SU-DHL-6 (cell line): ENCODE data around the gene ANO2.

Experiments used
- H2AFZ ChIP-seq: fragments of 200-600 bp; sonication (generic); 2 replicates; pipeline ENCODE4 v1.6.1; 2014; ENCODE audit warnings: low read depth, mild to moderate bottlenecking, moderate library complexity, mixed read lengths, antibody characterized with exemption, low read length; ENCODE audit not compliant: severe bottlenecking
- H3F3A ChIP-seq: fragments of 200-600 bp; shearing (Covaris generic); 2 replicates; pipeline ENCODE4 v1.6.0; 2016; ENCODE audit warnings: antibody characterized with exemption, mild to moderate bottlenecking; ENCODE audit not compliant: insufficient read depth
- H3K27ac ChIP-seq: fragments of 200-600 bp; sonication (generic); 2 replicates; pipeline ENCODE4 v1.5.1; 2016; ENCODE audit warnings: low read depth, mild to moderate bottlenecking, low read length, moderate library complexity, mixed read lengths
- H3K27me3 ChIP-seq: fragments of 200-600 bp; sonication (generic), shearing (Covaris generic); 2 replicates; pipeline ENCODE4 v1.6.0; 2014; ENCODE audit warnings: mild to moderate bottlenecking, low read length
- H3K36me3 ChIP-seq: fragments of 200-600 bp; sonication (generic); 2 replicates; pipeline ENCODE4 v1.6.1; 2014; ENCODE audit warnings: mild to moderate bottlenecking, low read length, mixed read lengths
- H3K4me2 ChIP-seq: fragments of 300-600, 200-600 bp; shearing (Covaris generic), sonication (generic); 2 replicates; pipeline ENCODE4 v1.6.0; 2014; ENCODE audit warnings: low read length, low read depth, mild to moderate bottlenecking; ENCODE audit not compliant: poor library complexity, severe bottlenecking
- H3K4me3 ChIP-seq: fragments of 200-600 bp; sonication (generic); 2 replicates; pipeline ENCODE4 v1.5.1; 2014; ENCODE audit warnings: antibody characterized with exemption, low read length, mild to moderate bottlenecking, mixed read lengths; ENCODE audit not compliant: insufficient read depth, poor library complexity, severe bottlenecking
- H3K79me2 ChIP-seq: fragments of 200-600 bp; sonication (generic); 2 replicates; pipeline ENCODE4 v1.6.1; 2014; ENCODE audit warnings: mild to moderate bottlenecking, low read length, moderate library complexity; ENCODE audit not compliant: insufficient read depth
- H3K9ac ChIP-seq: fragments of 200-600 bp; sonication (generic); 2 replicates; pipeline ENCODE4 v1.7.0; 2014; ENCODE audit warnings: mild to moderate bottlenecking, low read length
- H3K9me2 ChIP-seq: fragments of 200-600 bp; sonication (generic); replicated peaks from 2 replicates; pipeline ENCODE4 v1.6.1; 2014; ENCODE audit warnings: low read length; ENCODE audit not compliant: insufficient read depth
- H3K9me3 ChIP-seq: fragments of 200-600 bp; sonication (generic); 2 replicates; pipeline ENCODE4 v1.6.1; 2014; ENCODE audit warnings: low read length, mixed read lengths; ENCODE audit not compliant: insufficient read depth
- H4K20me1 ChIP-seq: fragments of 200-600 bp; sonication (generic); 2 replicates; pipeline ENCODE4 v1.6.1; 2014; ENCODE audit warnings: low read depth, mild to moderate bottlenecking, antibody characterized with exemption, low read length, moderate library complexity, mixed read lengths
- CTCF ChIP-seq: fragments of 200-600 bp; sonication (generic); IDR thresholded peaks from one replicate; pipeline ENCODE4 v1.5.1; 2017; ENCODE audit warnings: antibody characterized with exemption, mild to moderate bottlenecking, low read length, moderate library complexity; ENCODE audit not compliant: insufficient read depth, poor library complexity, severe bottlenecking
- EZH2phosphoT487 ChIP-seq: fragments of 200-600 bp; sonication (generic), shearing (Covaris generic); conservative IDR thresholded peaks from 2 replicates; pipeline ENCODE4 v1.6.1; 2018; ENCODE audit warnings: mild to moderate bottlenecking, antibody characterized with exemption, low read length, moderate library complexity, mixed read lengths

Gene ANO2

GRCh38 chr12:5944688-5945070 lies 380 bp downstream of the ANO2 start:
- Histone ChIP-seq H2AFZ (no peak overlapping the region), H3K79me2 (no peaks in the 10 kb centered on the region), H3K4me3 (no peak overlapping the region), H3K9me2 (no peaks in the 10 kb centered on the region), H4K20me1 (no peaks in the 10 kb centered on the region), H3F3A (no peaks in the 10 kb centered on the region), H3K27me3 (no peaks in the 10 kb centered on the region), H3K36me3 (no peaks in the 10 kb centered on the region), H3K27ac (no peak overlapping the region), H3K9me3 (no peaks in the 10 kb centered on the region), H3K4me2 (no peak overlapping the region), H3K9ac (no peak overlapping the region)
- TF ChIP-seq EZH2phosphoT487 (no peak), CTCF (no peak)

DNA sequence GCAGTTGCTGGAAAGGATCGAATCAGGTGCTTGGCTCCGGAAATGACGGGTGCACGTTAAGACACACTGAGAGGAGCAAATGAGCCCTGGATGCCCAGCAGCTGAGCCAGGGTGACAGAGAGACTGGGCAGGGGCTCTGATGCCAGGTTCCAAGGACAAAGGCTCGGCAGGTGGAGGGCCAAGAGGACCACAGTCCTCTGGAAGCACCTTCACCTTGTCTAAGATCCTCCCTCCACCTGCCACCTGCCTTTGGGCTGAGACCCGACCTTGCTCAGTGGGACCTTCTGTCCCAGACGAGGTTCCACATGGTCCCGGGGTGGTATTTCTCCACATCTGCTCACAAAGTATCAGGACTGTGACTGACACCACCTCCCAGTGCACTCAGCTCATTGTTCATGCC lies 1.0 kb downstream of the ANO2 start:
- no peak overlapping the region for H3K4me3 ChIP-seq
- H3K9me3 ChIP-seq: no peaks in the 10 kb centered on the region
- H3K4me2 ChIP-seq: no peak overlapping the region
- TF ChIP-seq CTCF (no peak), EZH2phosphoT487 (no peak)
- no peaks in the 10 kb centered on the region for H4K20me1 ChIP-seq
- H3K27me3 ChIP-seq: no peaks in the 10 kb centered on the region
- no peaks in the 10 kb centered on the region for H3F3A ChIP-seq
- no peaks in the 10 kb centered on the region for H3K9me2 ChIP-seq
- no peaks in the 10 kb centered on the region for H3K79me2 ChIP-seq
- H2AFZ ChIP-seq: no peak overlapping the region
- H3K36me3 ChIP-seq: no peaks in the 10 kb centered on the region
- H3K27ac ChIP-seq: no peak overlapping the region
- no peak overlapping the region for H3K9ac ChIP-seq

- no peak overlapping the region for H2AFZ ChIP-seq
- H3K9me2 ChIP-seq: no peaks in the 10 kb centered on the region
- no peaks in the 10 kb centered on the region for H3K27me3 ChIP-seq
- no peaks in the 10 kb centered on the region for H3K9me3 ChIP-seq
- no peaks in the 10 kb centered on the region for H4K20me1 ChIP-seq
- no peak overlapping the region for H3K4me3 ChIP-seq
- no peak overlapping the region for H3K9ac ChIP-seq
- no peaks in the 10 kb centered on the region for H3K79me2 ChIP-seq
- no peak overlapping the region for H3K27ac ChIP-seq
- H3F3A ChIP-seq: no peaks in the 10 kb centered on the region
- H3K36me3 ChIP-seq: no peaks in the 10 kb centered on the region
- TF ChIP-seq EZH2phosphoT487 (no peak), CTCF (no peak)
- no peak overlapping the region for H3K4me2 ChIP-seq
Observed at GRCh38 chr12:5941907-5942306, 3.2 kb downstream of the ANO2 start.
